ENCODE measurements around the gene ADSS2.

ADSS2 gene

DNA sequence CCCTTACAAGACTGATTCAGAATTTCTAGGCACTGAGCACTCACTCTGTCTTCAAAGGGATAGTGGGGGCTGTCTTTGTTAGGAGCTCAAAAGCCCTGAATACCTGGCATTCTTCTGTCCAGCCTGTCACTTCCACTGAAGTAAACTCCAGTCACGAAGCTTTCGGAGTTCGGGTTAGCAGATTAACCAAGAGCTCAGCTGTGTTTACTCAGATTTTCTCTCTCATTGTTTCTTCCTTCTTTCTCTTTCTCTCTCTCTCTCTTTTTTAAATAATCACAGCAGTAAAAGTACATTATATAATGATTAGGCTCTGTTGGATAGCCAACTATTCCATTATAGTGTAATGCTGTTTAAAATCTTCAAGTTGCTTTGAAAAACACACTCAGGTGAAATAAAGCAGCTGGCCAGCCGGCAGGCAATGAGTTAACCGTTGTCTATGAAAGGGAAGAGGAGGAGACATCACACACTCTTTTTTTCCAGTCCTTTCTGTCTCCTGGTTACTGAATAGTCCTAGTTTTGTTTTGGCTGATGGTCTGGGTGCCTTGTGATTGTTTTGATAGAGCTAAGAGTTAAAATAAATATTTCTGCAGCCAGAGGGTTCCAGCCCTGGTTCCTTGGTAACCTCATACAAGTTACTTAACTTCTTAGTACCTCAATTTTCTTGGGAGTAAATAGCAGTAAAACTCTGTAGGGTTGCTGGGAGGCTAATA lies 89.8 kb downstream of the ADSS2 start:
- DNase-seq, result no peak

Data from activated CD4-positive, alpha-beta T cell treated with anti-CD3 and anti-CD28 coated beads, Interleukin-2, amount 50 U/mL, for 1 hour (primary cell).